ENCODE measurements around the gene FAM124B.

FAM124B gene

DNA sequence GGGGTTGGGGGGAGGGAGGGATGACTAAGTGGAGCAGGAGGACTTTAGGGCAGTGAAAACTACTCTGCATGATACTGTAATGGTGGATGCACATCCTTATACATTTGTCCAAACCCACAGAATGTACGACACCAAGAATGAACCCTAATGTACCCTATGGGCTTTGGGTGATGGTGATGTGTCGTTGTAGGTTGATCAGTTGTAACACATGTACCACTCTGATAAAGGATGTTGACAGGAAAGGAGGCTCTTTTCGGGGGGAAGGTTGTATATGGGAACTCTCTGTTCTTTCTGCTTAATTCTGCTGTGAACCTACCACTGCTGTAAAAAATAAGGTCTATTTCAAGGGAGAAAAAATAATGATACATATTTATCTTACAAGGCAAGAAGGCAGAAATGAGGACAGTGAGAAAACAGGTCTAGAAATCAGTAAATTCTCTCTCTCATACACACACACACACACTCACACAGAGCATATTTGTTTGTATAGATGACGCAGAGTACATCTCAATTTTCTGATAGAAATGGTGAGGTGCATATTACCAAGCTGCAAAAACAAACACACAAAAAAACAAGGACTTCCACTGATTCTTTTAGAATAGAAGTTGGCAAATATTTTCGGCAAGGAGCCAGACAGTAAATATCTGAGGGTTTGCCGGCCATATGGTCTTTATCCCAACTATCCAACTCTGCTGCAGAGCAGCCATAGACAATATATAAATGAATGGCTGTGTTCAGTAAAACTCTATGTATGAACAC lies 20.2 kb downstream of the FAM124B start:
- no peak for DNase-seq (ENCODE audit: low spot score)

- DNase-seq (ENCODE audit: low spot score): no peak
Observed at GRCh38 chr2:224379986-224380385, 21.9 kb downstream of the FAM124B start.

DNA sequence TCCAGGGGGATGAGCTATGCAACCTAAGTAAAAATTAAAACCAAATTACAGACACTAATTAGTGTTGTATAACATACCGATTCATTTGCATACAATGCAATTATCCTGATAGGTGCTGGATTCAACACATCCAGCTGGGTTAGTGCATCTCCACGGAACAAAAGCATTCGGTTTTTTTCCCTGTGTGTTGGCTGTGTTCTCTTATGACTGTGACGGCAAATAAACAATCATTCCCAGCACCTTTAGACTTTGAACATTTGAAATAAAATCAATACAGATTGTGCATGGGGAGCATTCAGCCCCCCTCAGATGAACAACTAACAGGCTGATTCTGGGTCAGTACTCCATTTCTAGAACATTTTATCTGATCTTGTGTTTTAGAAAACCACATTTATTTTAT lies 22.7 kb downstream of the FAM124B start:
- no peak for DNase-seq (ENCODE audit: low spot score)

DNA sequence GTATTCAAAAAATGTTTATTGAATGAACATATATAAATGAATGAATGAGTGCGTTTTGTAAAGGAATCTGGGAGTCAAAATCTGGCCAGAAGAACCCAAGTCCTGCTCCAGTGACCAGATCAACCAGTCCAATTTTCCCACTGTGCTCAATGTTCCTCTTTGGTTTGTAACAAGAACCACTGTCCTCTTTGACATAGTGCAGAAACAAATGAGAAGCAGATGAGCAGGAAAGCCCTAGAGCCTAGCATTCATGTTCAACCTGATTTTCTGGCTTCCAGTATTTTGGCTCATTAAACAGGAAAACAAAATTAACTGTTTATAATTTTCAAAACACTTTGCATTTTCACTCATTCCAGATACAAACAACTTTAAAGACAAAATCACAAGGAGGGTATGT lies 23.2 kb downstream of the FAM124B start:
- no peak for DNase-seq (ENCODE audit: low spot score)

- DNase-seq (ENCODE audit: low spot score): no peak
Observed at GRCh38 chr2:224377751-224378700, 23.9 kb downstream of the FAM124B start.

GRCh38 chr2:224372641-224373040 lies 29.3 kb downstream of the FAM124B start:
- no peak for DNase-seq (ENCODE audit: low spot score)

- peak; percentile 47 for DNase-seq (ENCODE audit: low spot score)
Observed at GRCh38 chr2:224369028-224369632, 32.8 kb downstream of the FAM124B start.

DNA sequence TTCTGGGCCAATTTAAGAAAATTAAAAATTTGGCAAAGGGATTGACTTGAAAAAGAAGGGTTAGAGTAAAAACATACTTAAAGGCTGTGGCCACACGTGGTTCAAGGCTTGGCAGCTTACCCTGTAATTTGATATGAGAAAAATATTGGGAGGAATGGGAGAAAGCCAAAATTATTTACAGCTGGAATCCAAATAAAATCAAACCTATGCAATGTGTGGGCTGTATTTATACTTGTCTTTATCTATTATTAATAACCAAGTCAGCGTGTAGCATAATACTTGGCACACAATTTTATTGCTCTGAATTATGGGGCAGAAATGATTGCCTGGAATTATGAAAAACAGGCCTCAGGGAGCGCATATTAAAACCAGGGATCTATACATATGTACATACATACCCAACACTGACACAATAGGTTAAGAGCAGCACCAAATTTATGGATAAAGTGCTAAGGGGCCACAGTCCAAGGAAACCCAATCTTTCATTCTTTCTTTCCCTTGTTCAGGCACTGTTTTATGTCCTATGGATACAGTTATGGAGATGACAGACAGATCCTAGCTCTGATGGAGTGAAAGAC lies 35.6 kb downstream of the FAM124B start:
- DNase-seq (ENCODE audit: low spot score): no peak

DNA sequence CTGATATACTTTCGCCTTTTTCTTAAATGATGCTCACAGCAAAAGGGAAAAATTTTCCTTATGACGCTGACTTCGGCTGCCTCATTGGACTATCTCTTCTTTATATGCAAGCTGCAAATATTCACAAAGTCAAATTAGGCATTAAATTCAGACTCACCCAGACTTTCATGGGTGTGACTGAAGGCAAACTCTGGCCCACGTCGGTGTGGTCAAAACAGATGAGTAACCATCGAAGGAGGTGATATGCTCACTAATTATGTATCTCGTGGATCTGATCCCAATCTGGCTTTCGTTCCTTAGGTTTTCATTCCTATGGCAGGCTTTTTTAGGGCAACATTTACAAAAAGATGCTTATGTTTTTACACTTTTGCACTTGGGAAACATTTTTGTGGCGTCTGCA lies 36.6 kb downstream of the FAM124B start:
- DNase-seq (ENCODE audit: low spot score): no peak

DNA sequence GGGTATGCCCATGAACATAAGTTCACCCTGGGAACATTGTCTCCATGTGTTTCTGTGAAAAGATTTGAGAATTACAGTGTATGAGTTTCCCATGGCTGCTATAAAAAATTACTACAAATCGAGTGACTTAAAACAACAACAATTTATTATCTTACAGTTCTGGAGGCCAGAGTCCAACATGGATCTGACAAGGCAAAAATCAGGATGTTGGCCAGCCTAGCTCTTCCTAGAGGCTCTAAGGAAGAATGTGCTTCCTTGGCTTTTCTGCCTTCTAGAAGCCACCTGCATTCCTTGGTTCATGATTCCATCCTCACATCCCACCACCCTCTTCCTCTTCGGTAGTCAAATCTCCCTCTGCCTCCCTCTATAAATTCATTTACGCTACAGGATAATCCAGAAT lies 38.6 kb downstream of the FAM124B start:
- DNase-seq (ENCODE audit: low spot score): no peak

DNA sequence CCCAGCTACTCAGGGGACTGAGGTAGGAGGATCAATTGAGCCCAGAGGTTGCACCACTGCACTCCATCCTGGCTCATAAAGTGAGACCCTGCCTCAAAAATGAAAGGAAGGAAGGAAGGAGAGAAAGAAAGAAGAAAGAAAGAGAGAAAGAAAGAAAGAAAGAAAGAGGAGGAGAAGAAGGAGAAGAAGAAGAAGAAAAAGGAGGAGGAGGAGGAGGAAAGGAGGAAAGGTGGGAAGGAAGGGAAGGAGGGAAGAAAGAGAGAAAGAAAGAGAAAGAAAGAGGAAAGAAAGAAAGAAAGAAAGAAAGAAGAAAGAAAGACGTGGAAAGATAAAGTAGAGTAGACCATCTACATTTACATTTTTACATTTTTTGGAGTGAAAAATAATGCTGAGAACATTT lies 39.8 kb downstream of the FAM124B start:
- no peak for DNase-seq (ENCODE audit: low spot score)

DNA sequence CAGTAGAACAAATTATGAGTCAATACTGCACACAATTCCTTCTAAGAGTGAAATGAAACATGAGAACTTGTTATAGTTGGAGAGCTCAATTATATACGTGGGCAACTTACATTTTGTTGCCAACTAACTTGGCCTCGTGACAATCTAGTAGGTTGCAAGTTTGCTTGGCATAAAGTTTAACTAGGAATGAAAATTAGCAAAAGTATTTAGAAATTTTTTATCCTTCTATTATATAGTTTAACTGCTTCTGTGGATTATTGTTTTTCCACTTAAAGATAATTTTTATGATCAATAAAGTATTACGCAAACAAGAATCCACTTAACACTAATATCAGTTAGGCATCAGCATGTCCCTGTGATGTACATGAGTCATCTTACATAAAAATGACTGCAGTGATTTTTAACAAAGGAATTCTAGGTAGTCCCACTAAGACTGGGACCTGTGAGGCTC lies 41.1 kb downstream of the FAM124B start:
- no peak for DNase-seq (ENCODE audit: low spot score)

GRCh38 chr2:224359569-224359968 lies 42.3 kb downstream of the FAM124B start:
- peak; percentile 21 for DNase-seq (ENCODE audit: low spot score)

- DNase-seq (ENCODE audit: low spot score): peak; percentile 51
Observed at GRCh38 chr2:224357098-224357901, 44.6 kb downstream of the FAM124B start.

DNA sequence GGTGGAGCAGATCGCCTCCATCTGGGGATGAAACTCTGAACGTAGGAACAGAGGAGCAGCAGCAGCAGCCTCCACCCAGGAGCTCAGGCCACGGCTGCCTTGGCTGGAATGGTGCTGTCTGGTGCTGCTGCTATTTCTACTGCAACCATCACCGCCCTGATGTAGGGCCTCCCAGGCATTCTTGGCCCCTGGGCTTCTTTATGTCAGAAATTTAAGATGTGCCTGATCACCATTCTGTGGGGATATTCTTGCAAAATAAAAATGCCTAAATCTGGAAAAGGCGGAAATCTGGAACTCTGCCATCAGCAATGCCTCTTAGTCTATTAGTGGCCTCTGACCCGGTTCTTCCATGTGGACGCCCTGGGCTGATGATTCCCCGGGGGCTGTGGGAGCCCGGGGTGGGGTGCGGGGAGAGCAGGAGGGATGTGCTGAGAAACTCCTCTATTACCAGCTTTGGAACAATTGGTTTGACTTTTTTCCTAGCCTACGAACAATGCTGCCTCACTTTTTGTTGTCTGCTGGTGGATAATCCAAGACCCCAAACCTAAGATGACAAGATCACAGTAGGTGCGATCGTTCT lies 47.2 kb downstream of the FAM124B start:
- DNase-seq (ENCODE audit: low spot score): no peak

GRCh38 chr2:224350703-224351102 lies 51.2 kb downstream of the FAM124B start:
- no peak for DNase-seq (ENCODE audit: low spot score)

DNA sequence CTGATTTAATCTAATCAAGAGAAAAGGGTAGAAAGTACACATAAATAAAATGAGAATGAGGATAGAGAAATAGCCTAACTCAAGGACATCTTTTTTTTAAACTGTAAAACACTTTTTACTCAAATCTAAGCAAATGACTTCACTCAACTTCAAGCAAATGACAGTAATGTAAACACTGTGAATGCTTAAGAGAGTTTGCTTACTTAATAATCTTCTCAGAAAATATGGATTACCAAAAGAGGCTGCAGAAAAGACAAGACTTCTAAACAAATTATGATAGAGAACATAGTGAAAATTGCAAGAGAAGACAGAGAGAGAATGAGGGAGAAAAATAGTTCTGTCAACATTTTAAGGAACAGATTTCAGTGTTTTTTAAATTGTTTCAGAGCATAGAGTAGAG lies 52.5 kb downstream of the FAM124B start:
- DNase-seq (ENCODE audit: low spot score): no peak

GRCh38 chr2:224347176-224348051 lies 54.5 kb downstream of the FAM124B start:
- DNase-seq (ENCODE audit: low spot score): no peak

DNA sequence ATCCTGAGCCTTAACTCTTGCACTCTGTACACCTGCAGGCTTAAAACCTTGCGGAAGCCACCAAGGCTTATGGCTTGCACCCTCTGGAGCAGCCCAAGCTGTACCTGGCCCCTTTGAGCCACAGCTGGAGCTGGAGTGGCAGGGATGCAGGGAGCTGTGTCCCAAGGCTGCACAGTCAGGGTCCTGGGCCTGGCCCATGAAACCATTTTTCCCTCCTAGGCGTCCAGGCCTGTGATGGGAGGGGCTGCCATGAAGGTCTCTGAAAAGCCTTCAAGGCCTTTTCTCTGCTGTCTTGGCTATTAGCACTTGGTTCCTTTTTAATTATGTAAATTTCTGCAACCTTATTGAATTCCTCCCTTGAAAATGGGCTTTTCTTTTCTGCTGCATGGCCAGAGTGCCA lies 56.4 kb downstream of the FAM124B start:
- DNase-seq (ENCODE audit: low spot score): no peak

DNA sequence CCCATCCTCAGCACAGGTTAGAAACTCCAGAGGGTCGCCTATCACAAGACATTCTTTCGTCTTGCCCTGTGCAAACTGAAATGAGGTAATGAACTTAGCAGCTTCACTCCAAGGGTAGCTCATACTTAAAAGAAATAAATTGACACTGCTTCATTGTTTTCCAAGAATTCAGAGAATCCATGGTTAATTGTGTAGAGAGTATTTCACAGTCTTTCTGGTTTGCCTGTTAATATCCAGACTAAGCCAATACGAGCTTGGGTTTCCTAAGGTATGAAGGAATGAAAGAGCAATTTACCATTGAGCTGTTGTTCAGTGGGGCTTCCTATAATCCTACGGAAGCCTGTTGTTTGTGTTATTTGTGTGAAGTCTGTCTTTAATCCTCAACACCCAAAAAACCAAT lies 58.7 kb downstream of the FAM124B start:
- DNase-seq (ENCODE audit: low spot score): no peak
